ENCODE measurements around the gene ENHO.

The ENHO gene

GRCh38 chr9:34515959-34516358, 6.8 kb downstream of the ENHO start:
- DNase-seq (ENCODE audit: low read depth, low spot score), result no peak
- no peak overlapping the region for H3K4me3 ChIP-seq (ENCODE audit: low read depth, low read length)
- no peak for TF ChIP-seq CTCF (IDR thresholded peaks at IDR 0.05; ENCODE audit: insufficient read depth, low read length, missing control alignments)
- POLR2A ChIA-PET, result no interaction called here
- CTCF ChIA-PET, result interaction anchor here (1.6 to 11.1 kb wide), 2 partner anchors 14 to 75 kb away, joined by 4 to 97 read pairs; no protein-coding TSS in a partner anchor

DNA sequence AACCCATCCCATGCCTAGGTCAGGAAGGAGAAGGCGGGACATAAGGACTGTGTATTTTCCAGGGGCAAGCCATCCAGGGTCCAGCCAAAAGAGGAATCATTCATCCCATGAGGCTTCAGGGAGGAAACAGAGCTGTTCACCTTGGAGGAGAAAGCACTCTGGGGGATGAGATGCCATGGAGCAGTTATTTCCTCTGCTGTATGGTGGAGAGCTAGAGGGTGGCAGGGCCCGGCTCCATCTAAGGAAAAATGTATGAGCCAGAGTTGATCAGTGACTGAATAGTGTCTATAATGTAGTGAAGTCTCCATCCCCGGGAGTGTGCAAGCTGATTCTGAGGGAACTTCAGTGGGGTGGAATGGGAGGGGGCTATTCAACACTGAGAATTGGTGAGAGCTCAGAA, 8.0 kb downstream of the ENHO start:
- TF ChIP-seq CTCF (IDR thresholded peaks at IDR 0.05; ENCODE audit: insufficient read depth, low read length, missing control alignments), result no peak
- ChIA-PET POLR2A (no interaction called here), CTCF (interaction anchor here (1.6 to 11.1 kb wide), 2 partner anchors 13 to 76 kb away, joined by 4 to 97 read pairs; no protein-coding TSS in a partner anchor)
- no peak for DNase-seq (ENCODE audit: low read depth, low spot score)
- no peak overlapping the region for H3K4me3 ChIP-seq (ENCODE audit: low read depth, low read length)

- ChIA-PET POLR2A (no interaction called here), CTCF (interaction anchor here (0.8 to 11.1 kb wide), 5 partner anchors 9 to 120 kb away, joined by 3 to 97 read pairs (median 4); partner anchors contain the start of gene ENHO)
- no peak overlapping the region for H3K4me3 ChIP-seq (ENCODE audit: low read depth, low read length)
- DNase-seq (ENCODE audit: low read depth, low spot score), result no peak
- no peak for TF ChIP-seq CTCF (IDR thresholded peaks at IDR 0.05; ENCODE audit: insufficient read depth, low read length, missing control alignments)
Measured at GRCh38 chr9:34514401-34514800, 8.4 kb downstream of the ENHO start.

GRCh38 chr9:34513567-34514214, 9.1 kb downstream of the ENHO start:
- ChIA-PET CTCF (interaction anchor here (0.8 to 11.1 kb wide), 8 partner anchors 10 to 121 kb away, joined by 3 to 97 read pairs (median 4); partner anchors contain the start of gene ENHO), POLR2A (interaction anchor here (1.4 kb wide), 1 partner anchor 12 kb away, joined by 3 read pairs; no protein-coding TSS in a partner anchor)
- no peak overlapping the region for H3K4me3 ChIP-seq (ENCODE audit: low read depth, low read length)
- TF ChIP-seq CTCF (IDR thresholded peaks at IDR 0.05; ENCODE audit: insufficient read depth, low read length, missing control alignments), result no peak
- no peak for DNase-seq (ENCODE audit: low read depth, low spot score)

GRCh38 chr9:34512131-34513078, 10.4 kb downstream of the ENHO start:
- DNase-seq (ENCODE audit: low read depth, low spot score), result no peak
- no peak overlapping the region for H3K4me3 ChIP-seq (ENCODE audit: low read depth, low read length)
- ChIA-PET POLR2A (interaction anchor here (1.4 kb wide), 1 partner anchor 11 kb away, joined by 3 read pairs; no protein-coding TSS in a partner anchor), CTCF (interaction anchor here (1.0 to 11.1 kb wide), 7 partner anchors 10 to 109 kb away, joined by 3 to 97 read pairs (median 5); partner anchors contain the start of gene ENHO)
- no peak for TF ChIP-seq CTCF (IDR thresholded peaks at IDR 0.05; ENCODE audit: insufficient read depth, low read length, missing control alignments)
